GM21576 (cell line): ENCODE data around the gene CPA2.
"Not testable (repeated sequence)": the region's sequence is repeated elsewhere in the genome, so short reads cannot be mapped to it uniquely, and the experiment has no call there.

Experiments
- ATAC-seq: cut with Tn5 transposase; IDR thresholded peaks from one replicate; pipeline ENCODE4 v1.9.1; 2021; ENCODE audit warnings: mild to moderate bottlenecking, moderate library complexity; ENCODE audit not compliant: unreplicated experiment

The CPA2 gene

GRCh38 chr7:130249626-130250025 is 17.0 kb upstream of the CPA2 start:
- ATAC-seq = not testable (repeated sequence)

- no peak for ATAC-seq
Measured at GRCh38 chr7:130254555-130254954, 12.1 kb upstream of the CPA2 start.

- ATAC-seq = no peak
Measured at GRCh38 chr7:130256704-130257103, 10.0 kb upstream of the CPA2 start.

- no peak for ATAC-seq
Measured at GRCh38 chr7:130258494-130259078, 8.1 kb upstream of the CPA2 start.

GRCh38 chr7:130262448-130262847 is 4.2 kb upstream of the CPA2 start:
- ATAC-seq = no peak

- no peak for ATAC-seq
Measured at GRCh38 chr7:130263130-130263529, 3.5 kb upstream of the CPA2 start.

GRCh38 chr7:130266961-130267321 is 278 bp downstream of the CPA2 start:
- no peak for ATAC-seq

GRCh38 chr7:130268463-130269317 is 2.0 kb downstream of the CPA2 start:
- no peak for ATAC-seq

GRCh38 chr7:130269318-130269694 is 2.6 kb downstream of the CPA2 start:
- ATAC-seq = no peak

GRCh38 chr7:130270947-130271800 is 4.5 kb downstream of the CPA2 start:
- no peak for ATAC-seq

- no peak for ATAC-seq
Measured at GRCh38 chr7:130272381-130273080, 5.9 kb downstream of the CPA2 start.

GRCh38 chr7:130273081-130273932 is 6.6 kb downstream of the CPA2 start:
- ATAC-seq = no peak

- ATAC-seq = no peak
Measured at GRCh38 chr7:130273933-130274255, 7.2 kb downstream of the CPA2 start.

GRCh38 chr7:130274296-130274695 is 7.6 kb downstream of the CPA2 start:
- ATAC-seq = no peak

- no peak for ATAC-seq
Measured at GRCh38 chr7:130274983-130275591, 8.4 kb downstream of the CPA2 start.

- no peak for ATAC-seq
Measured at GRCh38 chr7:130275826-130276297, 9.2 kb downstream of the CPA2 start.

- ATAC-seq = no peak
Measured at GRCh38 chr7:130276796-130277762, 10.4 kb downstream of the CPA2 start.

GRCh38 chr7:130277763-130278643 is 11.3 kb downstream of the CPA2 start:
- no peak for ATAC-seq
